Stimulated activated naive CD4-positive, alpha-beta T cell treated with Interleukin-2 at 50 U/mL for 16 hours (primary cell): ENCODE data around the gene RASSF7.
"Not testable (repeated sequence)": the region's sequence is repeated elsewhere in the genome, so short reads cannot be mapped to it uniquely, and the experiment has no call there.

Experiments used
- DNase-seq: peaks from one replicate; lab custom pipeline; 2025; lab: John Stamatoyannopoulos, UW

RASSF7 gene

GRCh38 chr11:567011-567628 lies 6.3 kb downstream of the RASSF7 start:
- no peak for DNase-seq

- DNase-seq: no peak
These were observed 7.0 kb downstream of the RASSF7 start for GRCh38 chr11:567629-568292.

GRCh38 chr11:568306-569157 lies 7.8 kb downstream of the RASSF7 start:
- peak; percentile 88 for DNase-seq

- DNase-seq: no peak
These were observed 8.6 kb downstream of the RASSF7 start for GRCh38 chr11:569158-569885.

DNA sequence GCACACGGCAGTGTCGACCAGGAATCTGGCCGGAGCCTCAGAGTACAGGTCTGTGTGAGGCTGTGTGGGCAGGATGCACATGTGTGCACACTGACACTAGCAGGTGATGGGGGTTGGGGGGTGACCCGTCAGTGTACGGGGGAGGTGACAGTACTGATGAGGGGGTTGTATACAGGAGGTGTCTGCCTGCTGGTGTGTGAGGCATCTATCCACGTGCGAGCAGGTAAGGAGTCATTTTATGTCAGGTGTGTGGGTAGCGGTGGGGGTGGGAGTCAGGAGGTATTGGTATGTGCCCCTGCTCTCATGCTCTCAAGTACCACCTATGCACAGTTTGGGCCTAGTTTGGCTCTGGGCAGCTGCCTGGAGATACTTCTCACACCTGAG lies 11.0 kb downstream of the RASSF7 start:
- DNase-seq: no peak

GRCh38 chr11:573146-573759 lies 12.5 kb downstream of the RASSF7 start:
- DNase-seq: no peak

- DNase-seq: not testable (repeated sequence)
These were observed 13.3 kb downstream of the RASSF7 start for GRCh38 chr11:574031-574570.

GRCh38 chr11:574632-575312 lies 14.0 kb downstream of the RASSF7 start:
- DNase-seq: no peak

- DNase-seq: no peak
These were observed 14.7 kb downstream of the RASSF7 start for GRCh38 chr11:575313-575995.

DNA sequence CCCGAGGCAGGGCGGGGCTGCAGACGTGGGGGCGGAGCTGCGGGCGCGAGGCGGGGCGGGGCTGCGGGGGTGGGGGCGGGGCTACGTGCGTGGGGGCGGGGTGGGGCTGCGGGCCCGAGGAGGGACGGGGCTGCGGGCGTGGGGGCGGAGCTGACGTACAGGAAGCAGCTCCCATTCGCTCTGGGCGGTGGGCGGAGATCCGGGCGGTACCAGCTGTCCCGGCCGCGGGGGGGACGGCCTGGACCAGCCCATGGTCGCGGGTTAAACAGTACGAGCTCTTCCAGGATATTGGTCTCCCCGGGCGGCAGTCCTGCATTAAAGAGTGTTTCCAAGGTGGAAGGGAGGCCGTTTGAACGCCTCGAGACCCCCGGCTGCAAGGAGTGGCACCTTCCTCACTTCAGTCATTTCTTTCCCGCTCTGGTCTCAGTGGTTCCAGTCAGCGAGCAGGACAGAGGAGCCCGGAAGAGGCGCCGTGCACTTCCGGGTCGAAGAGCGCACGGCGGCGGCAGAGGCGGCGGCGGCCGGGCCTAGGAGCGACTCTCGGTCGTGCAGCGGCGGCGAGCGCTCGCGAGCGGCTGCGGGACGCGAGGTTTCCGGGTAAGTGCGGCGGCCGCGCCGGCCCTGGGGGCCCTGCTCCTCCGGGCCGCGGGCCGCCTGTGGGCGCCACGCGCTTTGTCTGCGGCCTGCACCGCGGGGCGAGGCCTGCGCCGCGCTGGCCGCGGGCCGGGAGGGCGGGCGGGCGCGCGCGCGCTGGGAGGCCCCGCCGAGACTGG lies 15.4 kb downstream of the RASSF7 start, which contains the start of gene PHRF1:
PHRF1 (plus strand) TSS at position 475 of the 773 bp plus-strand sequence. CDS start 5,043 bp downstream, outside the sequence.
- peak; percentile 94 for DNase-seq

GRCh38 chr11:576811-577610 lies 16.2 kb downstream of the RASSF7 start:
- DNase-seq: no peak

DNA sequence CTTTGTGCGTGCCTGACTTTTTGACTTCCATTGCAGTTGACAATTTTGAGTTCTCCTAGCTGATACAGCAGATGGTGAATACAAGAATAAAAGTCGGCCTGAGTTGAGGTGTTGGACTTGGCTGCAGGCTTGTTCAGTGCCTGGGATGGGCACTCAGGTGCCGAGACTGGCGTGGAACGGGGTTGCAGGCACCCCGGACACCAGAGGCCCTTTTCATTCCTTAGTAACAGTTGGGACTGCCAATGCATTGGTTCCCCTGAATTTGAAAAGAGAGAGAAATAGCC lies 16.8 kb downstream of the RASSF7 start:
- no peak for DNase-seq

- no peak for DNase-seq
These were observed 17.7 kb downstream of the RASSF7 start for GRCh38 chr11:578276-579035.

DNA sequence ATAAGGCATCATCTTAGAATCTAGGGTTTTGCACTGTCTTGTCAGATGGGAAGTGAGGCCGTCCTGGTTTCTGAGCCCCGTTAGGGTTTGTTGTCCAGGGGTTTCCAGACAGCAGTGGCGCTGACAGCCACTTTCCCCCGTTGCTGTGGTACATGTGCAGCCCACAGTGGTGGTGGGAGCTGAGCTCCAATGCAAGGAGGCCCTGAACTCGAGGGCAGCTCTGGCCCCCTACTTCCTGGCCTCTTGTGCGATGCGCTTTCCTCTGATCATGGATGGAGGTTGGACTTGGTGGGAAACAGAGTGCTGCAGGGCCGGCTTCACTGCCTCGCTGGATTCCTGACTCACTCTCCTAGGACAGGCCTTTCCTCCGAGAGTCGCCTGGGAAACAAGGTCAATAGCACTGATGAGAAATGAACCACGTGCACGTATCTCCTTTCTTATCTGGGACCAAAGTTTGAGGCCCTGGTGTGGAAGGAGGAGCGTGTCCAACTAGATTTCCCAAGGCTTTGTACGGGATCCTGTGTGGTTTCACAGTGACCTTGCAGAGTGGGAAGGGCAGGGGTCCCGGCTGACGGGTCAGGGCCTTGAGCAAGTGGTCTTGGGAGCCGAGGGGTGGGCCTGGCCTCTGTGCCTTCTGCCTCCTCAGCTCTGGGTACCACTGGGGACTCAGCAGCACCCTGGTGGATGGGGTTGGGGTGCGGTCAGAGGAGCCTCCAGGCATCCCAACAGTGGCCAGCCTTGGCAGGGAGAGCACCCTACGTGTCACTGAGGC lies 19.2 kb downstream of the RASSF7 start:
- DNase-seq: no peak

- DNase-seq: no peak
These were observed 20.6 kb downstream of the RASSF7 start for GRCh38 chr11:581342-581741.

DNA sequence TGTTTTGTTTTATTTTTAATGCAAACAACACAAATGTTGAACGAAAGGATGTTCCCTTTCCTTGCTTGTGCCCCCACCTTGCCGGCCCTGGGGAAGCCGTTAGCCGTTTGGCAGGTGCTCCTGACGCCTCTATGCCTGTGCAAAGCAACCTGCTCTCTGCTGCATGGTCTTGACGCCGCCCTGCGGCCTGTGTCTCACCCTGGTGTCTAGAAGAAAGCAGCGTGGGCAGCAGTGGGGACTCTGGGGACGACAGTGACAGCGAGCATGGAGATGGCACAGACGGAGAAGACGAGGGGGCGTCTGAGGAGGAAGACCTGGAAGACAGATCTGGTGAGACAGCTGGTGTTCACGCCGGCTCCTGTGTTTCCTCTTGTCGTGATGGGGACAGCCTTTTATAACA lies 21.0 kb downstream of the RASSF7 start:
- no peak for DNase-seq

GRCh38 chr11:584287-584686 lies 23.5 kb downstream of the RASSF7 start:
- DNase-seq: no peak
